PC-9 (cell line): ENCODE measurements around the gene GAA. TPM values are rescaled to one million over a fixed set of nuclear protein-coding genes. Genes with fewer than 3 reads are reported as not detected.

ENCODE experiments used
- BruUV-seq: library from RNA; stranded (reverse); fragments of 400-500 nt; replicated peaks from 2 replicates; lab custom pipeline; 2021; lab: Mats Ljungman, UMichigan
- CTCF ChIA-PET: fragments of 300-600 bp; sonication (Branson Sonifier 250); formaldehyde crosslinking; loops from one replicate; lab custom pipeline; 2022; ENCODE audit warnings: antibody characterized with exemption; lab: Charles Lee
- POLR2A ChIA-PET: fragments of 300-600 bp; sonication (Branson Sonifier 250); formaldehyde crosslinking; loops from one replicate; lab custom pipeline; 2022; ENCODE audit warnings: antibody characterized with exemption; ENCODE audit not compliant: unreplicated experiment; lab: Charles Lee
- DNase-seq, 2 experiments: peaks; one replicate each; pipeline versions ENCODE4 v3.0.0 to v3.0.0-alpha.2; 2015 to 2022; ENCODE audit warnings: mixed read lengths in 1 of 2
- H2AFZ ChIP-seq: fragments of 200-600 bp; sonication (generic); 2 replicates; pipeline ENCODE4 v1.8.1; 2017; ENCODE audit warnings: antibody characterized with exemption
- H3F3A ChIP-seq: fragments of 200-600 bp; sonication (generic); 2 replicates; pipeline ENCODE4 v1.8.1; 2017; ENCODE audit warnings: antibody characterized with exemption, mild to moderate bottlenecking, low read depth; ENCODE audit not compliant: insufficient read depth
- H3K27ac ChIP-seq: fragments of 200-600 bp; sonication (generic); 2 replicates; pipeline ENCODE4 v1.6.1; 2016; ENCODE audit warnings: mixed run types
- H3K27me3 ChIP-seq: fragments of 200-600 bp; sonication (generic); 2 replicates; pipeline ENCODE4 v1.6.1; 2016; ENCODE audit warnings: low read depth, mixed run types; ENCODE audit not compliant: insufficient read depth
- H3K36me3 ChIP-seq: fragments of 200-600 bp; sonication (generic); 2 replicates; pipeline ENCODE4 v1.6.1; 2016; ENCODE audit warnings: low read depth, mixed run types
- H3K4me1 ChIP-seq: fragments of 200-600 bp; sonication (generic); replicated peaks from 2 replicates; pipeline ENCODE4 v1.6.1; 2016; ENCODE audit warnings: mixed run types; ENCODE audit not compliant: insufficient read depth
- H3K4me2 ChIP-seq: fragments of 200-600 bp; sonication (generic); 2 replicates; pipeline ENCODE4 v1.6.1; 2017; ENCODE audit warnings: mixed run types
- H3K4me3 ChIP-seq: fragments of 200-600 bp; sonication (generic); 2 replicates; pipeline ENCODE4 v1.6.1; 2016; ENCODE audit warnings: mixed run types
- H3K79me2 ChIP-seq: fragments of 200-600 bp; sonication (generic); 2 replicates; pipeline ENCODE4 v1.6.1; 2017; ENCODE audit warnings: low read depth, mixed run types
- H3K9me2 ChIP-seq: fragments of 200-600 bp; sonication (generic); 2 replicates; pipeline ENCODE4 v1.8.1; 2017; ENCODE audit warnings: mild to moderate bottlenecking; ENCODE audit not compliant: insufficient read depth
- H3K9me3 ChIP-seq: fragments of 200-600 bp; sonication (generic); 2 replicates; pipeline ENCODE4 v1.8.1; 2016; ENCODE audit warnings: low read depth; ENCODE audit not compliant: insufficient read depth
- H4K20me1 ChIP-seq: fragments of 200-600 bp; sonication (generic); 2 replicates; pipeline ENCODE4 v1.8.1; 2017; ENCODE audit not compliant: insufficient read depth
- CTCF ChIP-seq: fragments of 200-600 bp; sonication (generic); conservative IDR thresholded peaks from 2 replicates; pipeline ENCODE4 v1.6.1; 2017; ENCODE audit warnings: mixed run types, antibody characterized with exemption, mild to moderate bottlenecking, moderate library complexity
- EZH2 ChIP-seq: fragments of 200-600 bp; sonication (generic); IDR thresholded peaks from 2 replicates; pipeline ENCODE4 v1.8.0; 2017; ENCODE audit warnings: antibody characterized with exemption, low read depth
- intact Hi-C: fragments of 100-400 bp; cut with micrococcal nuclease; formaldehyde crosslinking; loops from one replicate; pipeline ENCODE4 v1.10.0; 2022; ENCODE audit not compliant: unreplicated experiment
- microRNA-seq: library from miRNA; unstranded; fragments of <30 nt; microRNA quantifications from one replicate; pipeline ENCODE4 v1.2.0, GENCODE V29; 2021; ENCODE audit warnings: borderline number of aligned reads, borderline replicate concordance
- total RNA-seq: library from RNA; stranded (reverse); gene quantifications from 2 replicates; pipeline ENCODE4 v1.2.3, GENCODE V29; 2021

The GAA gene
- total RNA-seq, 1 experiment from 2014 or later: 86.9 TPM

GRCh38 chr17:80168371-80168770 lies 67.0 kb downstream of the GAA start:
- Histone ChIP-seq H3K4me3 (no peak overlapping the region), H3K27ac (no peak overlapping the region), H3K27me3 (no peaks in the 10 kb centered on the region), H3K4me1 (peaks cover 12% of the 10 kb centered on the region), H3K36me3 (no peaks in the 10 kb centered on the region), H3K9me3 (no peaks in the 10 kb centered on the region), H4K20me1 (no peaks in the 10 kb centered on the region), H3K4me2 (no peak overlapping the region), H3K9me2 (no peaks in the 10 kb centered on the region), H2AFZ (no peak overlapping the region), H3K79me2 (no peaks in the 10 kb centered on the region), H3F3A (no peaks in the 10 kb centered on the region)
- ChIA-PET CTCF (no interaction called here), POLR2A (no interaction called here)
- DNase-seq: no peak
- no peak for TF ChIP-seq CTCF
- no peak for TF ChIP-seq EZH2
- intact Hi-C loops: no loop called here
- BruUV-seq: no TSS peak

GRCh38 chr17:80169107-80169506 lies 67.7 kb downstream of the GAA start:
- ChIA-PET POLR2A (no interaction called here), CTCF (no interaction called here)
- no peak overlapping the region for H2AFZ ChIP-seq
- no peaks in the 10 kb centered on the region for H3K36me3 ChIP-seq
- intact Hi-C loops: no loop called here
- H3K27me3 ChIP-seq: no peaks in the 10 kb centered on the region
- peaks cover 12% of the 10 kb centered on the region for H3K4me1 ChIP-seq
- no peak overlapping the region for H3K27ac ChIP-seq
- no peaks in the 10 kb centered on the region for H3K79me2 ChIP-seq
- TF ChIP-seq CTCF (no peak), EZH2 (no peak)
- no peak for DNase-seq
- no peaks in the 10 kb centered on the region for H3K9me2 ChIP-seq
- H3K4me2 ChIP-seq: peak overlapping the region; percentile 81; the same call in 1 of the 2 replicates
- H4K20me1 ChIP-seq: no peaks in the 10 kb centered on the region
- BruUV-seq: no TSS peak
- no peaks in the 10 kb centered on the region for H3F3A ChIP-seq
- no peak overlapping the region for H3K4me3 ChIP-seq
- H3K9me3 ChIP-seq: no peaks in the 10 kb centered on the region

Small RNA genes within 50 kb of the gene (microRNA-seq; reads per million reads assigned to microRNA genes)
- gene MIR1268B: not detected

Other genes starting within 250 kb of the GAA start
- 41.7 and 44.1 TPM in 2 replicates for gene TBC1D16, start 65.7 kb upstream of the GAA start, total RNA-seq
- 11.0 and 14.2 TPM in 2 replicates for gene CCDC40, start 64.9 kb upstream of the GAA start, total RNA-seq
- 114 and 125 TPM in 2 replicates for gene EIF4A3, start 45.5 kb downstream of the GAA start, total RNA-seq
- gene CARD14, start 68.4 kb downstream of the GAA start, total RNA-seq: 15.7 and 16.5 TPM in 2 replicates
- 28.4 and 45.4 TPM in 2 replicates for gene SGSH, start 118.8 kb downstream of the GAA start, total RNA-seq
- gene SLC26A11, start 118.8 kb downstream of the GAA start, total RNA-seq: 12.4 and 14.1 TPM in 2 replicates
- 179 and 207 TPM in 2 replicates for gene RNF213, start 159.3 kb downstream of the GAA start, total RNA-seq